Activated CD4-positive, alpha-beta T cell treated with anti-CD3 and anti-CD28 coated beads, Interleukin-2, amount 10 ng/mL, durations not matched to agents 7 days and 5 days (primary cell): Measurements from ENCODE around the gene RNASE3. TPM values are rescaled to one million over a fixed set of nuclear protein-coding genes. Genes with fewer than 3 reads are reported as not detected.
"Not testable (repeated sequence)": the region's sequence is repeated elsewhere in the genome, so short reads cannot be mapped to it uniquely, and the experiment has no call there.

ENCODE experiments used
- CTCF ChIA-PET: fragments of 350-600 bp; sonication (Branson Sonifier 250); formaldehyde crosslinking; loops from one replicate; lab custom pipeline; 2021; ENCODE audit warnings: antibody characterized with exemption; lab: Charles Lee
- POLR2A ChIA-PET: fragments of 350-600 bp; sonication (Branson Sonifier 250); formaldehyde crosslinking; loops from one replicate; lab custom pipeline; 2021; ENCODE audit warnings: antibody characterized with exemption; lab: Charles Lee
- DNase-seq: peaks from one replicate; pipeline ENCODE4 v3.0.0-alpha.2; 2020
- H3K27ac Mint-ChIP-seq: one replicate; pipeline ENCODE4 v1.8.0; 2021; ENCODE audit warnings: mild to moderate bottlenecking, moderate library complexity, mixed read lengths
- H3K27me3 Mint-ChIP-seq: one replicate; pipeline ENCODE4 v1.8.0; 2021; ENCODE audit warnings: mixed read lengths
- H3K36me3 Mint-ChIP-seq: one replicate; pipeline ENCODE4 v1.8.0; 2021; ENCODE audit warnings: low read depth, mixed read lengths
- H3K4me1 Mint-ChIP-seq: one replicate; pipeline ENCODE4 v1.8.0; 2021; ENCODE audit warnings: mixed read lengths
- H3K4me3 Mint-ChIP-seq: one replicate; pipeline ENCODE4 v1.8.0; 2021; ENCODE audit warnings: mild to moderate bottlenecking, moderate library complexity, mixed read lengths
- H3K9me3 Mint-ChIP-seq: one replicate; pipeline ENCODE4 v1.8.0; 2021; ENCODE audit warnings: mixed read lengths
- total RNA-seq, 2 experiments: library from RNA; stranded (reverse); gene quantifications; one replicate each; pipeline ENCODE4 v1.2.3, GENCODE V29; 2021

Gene RNASE3
- total RNA-seq, 2 experiments from 2014 or later = not detected

DNA sequence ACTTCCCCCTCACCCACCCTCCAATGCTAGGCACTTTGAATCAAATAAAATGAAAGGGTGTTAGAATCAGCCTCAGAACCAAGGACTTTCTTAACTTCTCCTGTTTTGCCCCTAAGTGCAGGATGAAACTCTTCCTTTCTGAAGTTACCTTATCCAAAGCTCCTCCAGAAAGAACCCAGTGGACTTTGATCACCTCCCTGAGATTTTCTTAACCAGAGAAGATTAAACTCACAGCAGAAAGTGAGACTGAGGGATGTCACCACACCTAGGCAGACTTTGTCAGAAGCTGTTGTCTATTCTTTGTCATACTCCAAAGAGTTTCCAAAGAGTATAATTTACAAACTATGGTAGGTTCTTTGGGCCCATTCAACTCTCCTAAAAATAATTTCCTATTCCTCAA lies 14.2 kb upstream of the RNASE3 start:
- POLR2A ChIA-PET = no interaction called here
- H3K9me3 Mint-ChIP-seq = peaks cover 6% of the 10 kb centered on the region
- no peak overlapping the region for H3K4me3 Mint-ChIP-seq
- H3K4me1 Mint-ChIP-seq = peaks cover 45% of the 10 kb centered on the region
- no peak overlapping the region for H3K27ac Mint-ChIP-seq
- peaks cover 4% of the 10 kb centered on the region for H3K36me3 Mint-ChIP-seq
- peaks cover 5% of the 10 kb centered on the region for H3K27me3 Mint-ChIP-seq
- DNase-seq = no peak
- CTCF ChIA-PET = interaction anchor here (1.0 kb wide), 1 partner anchor 29 kb away, joined by 3 read pairs; no protein-coding TSS in a partner anchor

DNA sequence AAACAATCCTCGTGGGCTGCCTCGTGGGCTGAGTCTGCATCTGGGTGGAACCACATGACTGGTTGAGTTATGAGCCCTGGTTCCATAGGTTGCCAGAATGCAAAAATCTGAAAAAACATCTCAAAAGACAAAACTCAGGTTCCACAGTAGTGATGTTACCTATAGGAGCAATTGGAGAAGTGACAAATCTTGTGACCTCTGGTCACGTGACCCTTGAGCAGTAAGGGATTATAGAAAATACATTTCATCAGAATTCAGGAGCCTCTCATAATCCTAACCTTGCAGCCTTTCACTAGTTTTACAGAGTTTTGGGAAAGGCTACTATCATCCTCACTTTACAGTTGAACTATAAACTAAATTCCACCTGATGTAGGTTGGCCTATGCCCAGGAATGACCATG lies 12.5 kb upstream of the RNASE3 start:
- Mint-ChIP-seq H3K9me3 (peaks cover 6% of the 10 kb centered on the region), H3K4me3 (no peak overlapping the region), H3K4me1 (peaks cover 35% of the 10 kb centered on the region), H3K36me3 (peaks cover 4% of the 10 kb centered on the region), H3K27ac (peak overlapping the region; percentile 54), H3K27me3 (peaks cover 5% of the 10 kb centered on the region)
- ChIA-PET POLR2A (no interaction called here), CTCF (no interaction called here)
- no peak for DNase-seq

DNA sequence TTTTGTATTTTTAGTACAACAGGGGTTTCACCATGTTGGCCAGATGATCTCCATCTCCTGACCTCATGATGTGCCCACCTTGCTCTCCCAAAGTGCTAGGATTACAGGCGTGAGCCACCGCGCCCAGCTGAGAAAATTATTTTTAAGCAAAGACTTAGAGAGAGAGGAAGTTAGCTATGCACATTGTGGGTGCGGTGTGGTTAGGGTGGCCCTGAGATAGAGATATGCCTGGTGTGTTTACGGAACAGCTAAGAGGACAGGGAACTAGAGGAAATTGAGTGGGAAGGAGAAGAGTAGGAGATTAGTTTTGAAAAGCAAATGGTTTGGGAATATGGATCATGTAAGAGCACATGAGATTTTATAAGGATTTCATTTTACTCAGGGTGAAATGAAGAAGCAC lies 10.0 kb upstream of the RNASE3 start:
- H3K4me3 Mint-ChIP-seq, H3K9me3 Mint-ChIP-seq, POLR2A ChIA-PET, H3K36me3 Mint-ChIP-seq, CTCF ChIA-PET, H3K27me3 Mint-ChIP-seq: not testable (repeated sequence)
- peaks cover 28% of the 10 kb centered on the region for H3K4me1 Mint-ChIP-seq
- DNase-seq = peak; percentile 44
- peak overlapping the region; percentile 1 for H3K27ac Mint-ChIP-seq

GRCh38 chr14:20882787-20883186 lies 8.4 kb upstream of the RNASE3 start:
- H3K9me3 Mint-ChIP-seq, H3K4me3 Mint-ChIP-seq, POLR2A ChIA-PET, H3K27me3 Mint-ChIP-seq, CTCF ChIA-PET, H3K36me3 Mint-ChIP-seq, DNase-seq, H3K27ac Mint-ChIP-seq: not testable (repeated sequence)
- H3K4me1 Mint-ChIP-seq = peaks cover 28% of the 10 kb centered on the region

DNA sequence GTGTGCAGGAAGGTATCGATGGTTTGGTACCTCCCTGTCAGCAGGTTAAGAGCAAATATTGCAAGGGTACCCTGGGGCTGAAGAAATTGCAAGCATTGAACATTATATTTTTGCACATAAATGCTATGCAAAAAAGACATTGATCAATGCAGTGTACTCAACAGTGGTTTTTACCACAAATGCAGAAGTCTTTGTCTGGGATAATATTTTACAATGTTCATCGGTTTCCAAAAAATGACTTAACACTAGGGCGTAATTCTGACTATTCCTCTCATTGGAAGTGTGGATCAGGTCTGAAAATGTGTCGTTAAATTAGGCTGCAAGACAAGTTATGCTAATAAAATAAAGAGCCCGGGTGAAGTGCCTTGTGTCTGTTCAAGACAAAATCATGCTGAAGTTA lies 2.8 kb upstream of the RNASE3 start:
- H3K36me3 Mint-ChIP-seq, POLR2A ChIA-PET, H3K27me3 Mint-ChIP-seq, H3K27ac Mint-ChIP-seq, H3K4me3 Mint-ChIP-seq, DNase-seq, H3K9me3 Mint-ChIP-seq, H3K4me1 Mint-ChIP-seq: not testable (repeated sequence)
- CTCF ChIA-PET = interaction anchor here (0.7 kb wide), 2 partner anchors 74 to 183 kb away, joined by 3 to 4 read pairs; no protein-coding TSS in a partner anchor

DNA sequence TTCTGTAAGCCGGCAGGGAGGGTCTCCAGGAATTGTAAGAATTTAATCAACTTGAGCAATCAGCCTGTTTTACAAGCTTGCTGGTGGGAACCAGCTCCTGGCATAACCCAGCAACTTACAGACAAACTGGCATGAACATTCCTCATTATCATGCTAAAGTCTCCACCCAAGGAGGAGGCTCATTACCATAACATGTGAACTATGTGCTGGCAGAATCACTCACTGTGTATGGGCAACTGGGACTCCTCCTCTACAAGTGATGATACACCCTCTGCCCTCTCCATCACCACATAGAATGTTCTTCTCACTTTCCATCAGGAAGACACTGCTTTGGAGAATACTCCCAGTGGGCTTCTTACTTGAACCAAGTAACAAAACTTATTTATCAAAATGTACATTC lies 4.1 kb downstream of the RNASE3 start:
- POLR2A ChIA-PET, CTCF ChIA-PET, H3K27ac Mint-ChIP-seq, H3K9me3 Mint-ChIP-seq, H3K4me1 Mint-ChIP-seq, H3K27me3 Mint-ChIP-seq, H3K4me3 Mint-ChIP-seq, DNase-seq, H3K36me3 Mint-ChIP-seq: not testable (repeated sequence)

GRCh38 chr14:20904393-20905029 lies 13.3 kb downstream of the RNASE3 start:
- no peak overlapping the region for H3K4me3 Mint-ChIP-seq
- no peak for DNase-seq
- H3K4me1 Mint-ChIP-seq = no peaks in the 10 kb centered on the region
- no peak overlapping the region for H3K27ac Mint-ChIP-seq
- ChIA-PET POLR2A (no interaction called here), CTCF (interaction anchor here (1.6 kb wide), 1 partner anchor 28 kb away, joined by 3 read pairs; no protein-coding TSS in a partner anchor)
- H3K9me3 Mint-ChIP-seq = peaks cover 4% of the 10 kb centered on the region
- H3K36me3 Mint-ChIP-seq = no peaks in the 10 kb centered on the region
- no peaks in the 10 kb centered on the region for H3K27me3 Mint-ChIP-seq

DNA sequence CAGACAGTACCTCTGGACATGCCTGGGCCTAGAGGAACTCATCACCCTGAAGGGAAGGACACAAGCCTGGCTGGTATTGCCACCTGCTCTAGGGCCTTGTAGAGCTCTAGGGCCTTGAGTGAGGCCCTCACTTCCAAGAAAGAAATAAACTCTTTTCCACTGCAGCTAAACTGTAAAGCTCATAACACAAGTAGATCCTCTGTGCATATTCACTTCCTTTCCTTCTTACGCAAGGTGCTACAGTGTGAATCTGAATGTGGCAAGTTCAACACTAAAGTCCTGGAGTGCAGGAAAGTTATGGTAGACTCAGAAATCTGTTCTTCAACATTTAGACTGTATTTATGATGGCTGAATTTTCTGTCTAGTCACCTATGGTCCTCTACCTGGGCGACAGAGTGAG lies 14.5 kb downstream of the RNASE3 start:
- POLR2A ChIA-PET = no interaction called here

GRCh38 chr14:20907214-20907613 lies 16.0 kb downstream of the RNASE3 start:
- H3K27ac Mint-ChIP-seq = no peak overlapping the region
- no peaks in the 10 kb centered on the region for H3K4me1 Mint-ChIP-seq
- ChIA-PET POLR2A (no interaction called here), CTCF (no interaction called here)
- no peaks in the 10 kb centered on the region for H3K27me3 Mint-ChIP-seq
- no peaks in the 10 kb centered on the region for H3K9me3 Mint-ChIP-seq
- no peaks in the 10 kb centered on the region for H3K36me3 Mint-ChIP-seq
- no peak for DNase-seq
- H3K4me3 Mint-ChIP-seq = no peak overlapping the region

More for the DNA sequence above, 14.5 kb downstream of the RNASE3 start:
- no peaks in the 10 kb centered on the region for H3K9me3 Mint-ChIP-seq
- no peak overlapping the region for H3K4me3 Mint-ChIP-seq
- H3K27me3 Mint-ChIP-seq = no peaks in the 10 kb centered on the region
- no peak overlapping the region for H3K27ac Mint-ChIP-seq
- CTCF ChIA-PET = interaction anchor here (0.6 to 1.6 kb wide), 2 partner anchors 12 to 29 kb away, joined by 3 read pairs; no protein-coding TSS in a partner anchor
- H3K4me1 Mint-ChIP-seq = no peaks in the 10 kb centered on the region
- no peaks in the 10 kb centered on the region for H3K36me3 Mint-ChIP-seq
- DNase-seq = no peak

GRCh38 chr14:20910822-20911221 lies 19.6 kb downstream of the RNASE3 start:
- CTCF ChIA-PET, H3K36me3 Mint-ChIP-seq, H3K4me1 Mint-ChIP-seq, DNase-seq, H3K27me3 Mint-ChIP-seq, H3K27ac Mint-ChIP-seq, H3K4me3 Mint-ChIP-seq, H3K9me3 Mint-ChIP-seq, POLR2A ChIA-PET: not testable (repeated sequence)

GRCh38 chr14:20919038-20919756 lies 28.0 kb downstream of the RNASE3 start:
- H3K9me3 Mint-ChIP-seq, DNase-seq, H3K36me3 Mint-ChIP-seq, H3K4me1 Mint-ChIP-seq, POLR2A ChIA-PET, H3K27ac Mint-ChIP-seq, H3K4me3 Mint-ChIP-seq: not testable (repeated sequence)
- peaks cover 20% of the 10 kb centered on the region for H3K27me3 Mint-ChIP-seq
- CTCF ChIA-PET = interaction anchor here (1.3 kb wide), 1 partner anchor 69 kb away, joined by 3 read pairs; no protein-coding TSS in a partner anchor

- H3K4me3 Mint-ChIP-seq, CTCF ChIA-PET, H3K36me3 Mint-ChIP-seq, H3K9me3 Mint-ChIP-seq, H3K27ac Mint-ChIP-seq, H3K4me1 Mint-ChIP-seq, DNase-seq, POLR2A ChIA-PET: not testable (repeated sequence)
- H3K27me3 Mint-ChIP-seq = peaks cover 17% of the 10 kb centered on the region
Measured at GRCh38 chr14:20923766-20924297, 32.6 kb downstream of the RNASE3 start.

DNA sequence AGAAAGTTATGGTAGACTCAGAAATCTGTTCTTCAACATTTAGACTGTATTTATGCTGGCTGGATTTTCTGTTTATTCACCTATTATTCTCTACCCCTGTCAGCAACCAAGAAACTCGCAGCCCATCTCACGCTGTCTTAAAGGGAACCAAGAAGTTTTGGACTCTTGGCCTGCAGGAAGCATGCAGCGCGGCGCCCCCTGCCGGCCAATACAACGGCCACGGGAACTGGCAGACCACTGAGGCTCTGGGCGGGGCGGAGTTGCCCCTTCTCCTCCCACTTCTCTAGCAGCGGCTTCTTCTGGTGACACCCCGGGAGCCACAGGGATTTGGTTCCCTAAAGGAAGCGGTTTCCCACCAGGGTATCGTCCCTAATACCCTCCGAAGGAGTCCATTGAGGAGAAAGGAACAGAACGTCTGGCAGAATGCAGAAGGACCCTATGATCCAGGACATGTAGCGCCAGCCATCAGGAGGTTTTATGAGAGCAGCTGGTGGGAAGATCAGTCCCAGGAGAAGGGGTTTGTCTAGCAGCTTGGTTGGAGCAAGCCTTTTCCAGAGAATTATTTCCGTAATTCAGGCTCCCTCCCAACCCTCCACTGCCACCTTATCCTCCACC lies 43.1 kb downstream of the RNASE3 start:
- ChIA-PET CTCF (no interaction called here), POLR2A (no interaction called here)
- Mint-ChIP-seq H3K36me3 (no peaks in the 10 kb centered on the region), H3K4me1 (no peaks in the 10 kb centered on the region), H3K27ac (no peak overlapping the region), H3K27me3 (no peaks in the 10 kb centered on the region), H3K9me3 (no peaks in the 10 kb centered on the region), H3K4me3 (no peak overlapping the region)
- DNase-seq = peak; percentile 22
